M059J (cell line): ENCODE results near the gene TLE1. TPM values are rescaled to one million over a fixed set of nuclear protein-coding genes. Genes with fewer than 3 reads are reported as not detected.

Experiments
- DNase-seq: peaks from one replicate; pipeline ENCODE4 v3.0.0-alpha.2; 2012; ENCODE audit warnings: low read depth
- total RNA-seq: library from RNA; depleted of rRNA; stranded (reverse); fragments of >200 nt; shearing (Covaris generic); gene quantifications from 2 replicates; pipeline ENCODE4 v1.2.3, GENCODE V29; 2014

The TLE1 gene
- total RNA-seq, 1 experiment from 2014 or later = 21.9 TPM

GRCh38 chr9:81578606-81579005, 110.7 kb downstream of the TLE1 start:
- peak; percentile 74 for DNase-seq

- peak; percentile 54 for DNase-seq
These were observed 113.4 kb downstream of the TLE1 start for GRCh38 chr9:81575956-81576355.

GRCh38 chr9:81574405-81574804, 114.9 kb downstream of the TLE1 start:
- peak; percentile 92 for DNase-seq

- no peak for DNase-seq
These were observed 115.7 kb downstream of the TLE1 start for GRCh38 chr9:81573415-81574321.

GRCh38 chr9:81570083-81570482, 119.3 kb downstream of the TLE1 start:
- DNase-seq = no peak

- no peak for DNase-seq
These were observed 123.2 kb downstream of the TLE1 start for GRCh38 chr9:81566074-81566698.

GRCh38 chr9:81565609-81566008, 123.7 kb downstream of the TLE1 start:
- peak; percentile 58 for DNase-seq

- DNase-seq = no peak
These were observed 124.2 kb downstream of the TLE1 start for GRCh38 chr9:81565144-81565543.

- no peak for DNase-seq
These were observed 124.7 kb downstream of the TLE1 start for GRCh38 chr9:81564632-81565031.

GRCh38 chr9:81563739-81564138, 125.6 kb downstream of the TLE1 start:
- DNase-seq = no peak

- no peak for DNase-seq
These were observed 126.3 kb downstream of the TLE1 start for GRCh38 chr9:81563020-81563407.

- DNase-seq = peak; percentile 98
These were observed 126.9 kb downstream of the TLE1 start for GRCh38 chr9:81562231-81563019.

GRCh38 chr9:81560851-81561732, 128.3 kb downstream of the TLE1 start:
- peak; percentile 32 for DNase-seq

- peak; percentile 98 for DNase-seq
These were observed 129.6 kb downstream of the TLE1 start for GRCh38 chr9:81559709-81560108.

GRCh38 chr9:81559197-81559596, 130.2 kb downstream of the TLE1 start:
- peak; percentile 32 for DNase-seq

- peak; percentile 79 for DNase-seq
These were observed 131.1 kb downstream of the TLE1 start for GRCh38 chr9:81558091-81558830.

- DNase-seq = no peak
These were observed 131.8 kb downstream of the TLE1 start for GRCh38 chr9:81557452-81558090.

GRCh38 chr9:81556923-81557322, 132.4 kb downstream of the TLE1 start:
- no peak for DNase-seq

GRCh38 chr9:81552581-81552991, 136.8 kb downstream of the TLE1 start:
- DNase-seq = no peak

- no peak for DNase-seq
These were observed 139.2 kb downstream of the TLE1 start for GRCh38 chr9:81550207-81550583.
